UCSD-AML1 (cell line): ENCODE results near the gene KRT25.
"Not testable (repeated sequence)": the region's sequence is repeated elsewhere in the genome, so short reads cannot be mapped to it uniquely, and the experiment has no call there.

Experiments
- DNase-seq: peaks from one replicate; lab custom pipeline; 2025; ENCODE audit not compliant: unreplicated experiment; lab: John Stamatoyannopoulos, UW

KRT25 gene

DNA sequence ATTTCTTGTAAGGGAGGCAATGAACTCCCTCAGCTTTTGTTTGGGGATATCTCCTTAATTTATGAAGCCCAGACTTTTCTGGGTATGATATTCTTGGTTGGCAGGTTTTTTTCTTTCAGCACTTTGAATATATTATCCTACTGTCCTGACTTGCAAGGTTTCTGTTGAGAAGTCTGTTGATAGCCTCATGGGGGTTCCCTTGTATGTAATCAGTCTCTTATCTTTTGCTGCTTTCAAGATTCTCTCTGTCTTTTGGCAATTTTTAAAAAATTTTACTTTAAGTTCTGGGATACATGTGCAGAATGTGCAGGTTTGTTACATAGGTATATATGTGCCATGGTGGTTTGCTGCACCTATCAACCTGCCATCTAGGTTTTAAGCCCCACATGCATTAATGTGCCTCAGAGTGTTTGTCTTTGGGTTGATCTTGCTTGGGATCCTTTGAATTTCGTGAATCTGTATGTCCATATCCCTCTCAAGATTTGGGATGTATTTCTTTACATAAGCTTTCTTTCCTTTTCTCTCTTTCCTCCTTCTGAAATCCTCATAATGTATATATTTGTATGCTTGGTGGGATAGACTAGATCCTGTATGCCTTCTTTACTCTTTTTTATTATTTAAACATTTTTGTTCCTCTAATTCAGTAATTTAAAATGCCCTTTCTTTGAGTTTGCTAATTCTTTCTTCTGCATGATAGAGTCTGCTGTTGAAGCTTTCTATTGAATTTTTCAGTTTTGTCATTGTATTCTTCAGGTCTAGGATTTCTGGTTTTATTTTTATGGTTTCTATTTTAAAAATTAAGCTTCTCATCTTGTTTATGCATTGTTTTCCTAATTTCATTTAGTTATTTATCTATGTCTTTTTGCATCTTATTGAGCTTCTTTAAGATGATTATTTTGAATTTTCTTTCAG, 5.2 kb upstream of the KRT25 start:
- DNase-seq: no peak

- DNase-seq: no peak
Observed at GRCh38 chr17:40753804-40754203, 1.3 kb downstream of the KRT25 start.

- DNase-seq: no peak
Observed at GRCh38 chr17:40751065-40751464, 4.1 kb downstream of the KRT25 start.

GRCh38 chr17:40750391-40750790, 4.7 kb downstream of the KRT25 start:
- DNase-seq: no peak

GRCh38 chr17:40748666-40749065, 6.5 kb downstream of the KRT25 start:
- not testable (repeated sequence) for DNase-seq

GRCh38 chr17:40738553-40738952, 16.6 kb downstream of the KRT25 start:
- DNase-seq: no peak

DNA sequence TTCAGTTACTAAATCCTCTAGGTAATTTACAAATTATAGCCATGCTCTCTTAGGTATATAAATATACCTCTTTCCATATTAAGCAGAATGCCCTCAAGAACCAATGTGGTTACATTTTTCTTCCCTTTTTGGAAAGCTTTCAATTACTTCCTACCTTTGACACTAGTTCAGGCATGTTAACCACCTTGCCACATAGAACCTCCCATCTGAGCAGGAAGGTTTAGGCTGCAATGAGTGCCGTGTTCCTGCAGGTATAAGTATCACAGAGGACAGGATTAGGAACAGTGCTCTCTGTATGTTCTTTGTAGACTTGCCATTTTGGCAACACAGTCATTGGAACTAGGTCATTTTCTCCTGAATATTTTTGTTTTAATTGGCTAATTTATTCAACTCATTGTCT, 20.1 kb downstream of the KRT25 start:
- DNase-seq: no peak

GRCh38 chr17:40734018-40734417, 21.1 kb downstream of the KRT25 start:
- DNase-seq: no peak

DNA sequence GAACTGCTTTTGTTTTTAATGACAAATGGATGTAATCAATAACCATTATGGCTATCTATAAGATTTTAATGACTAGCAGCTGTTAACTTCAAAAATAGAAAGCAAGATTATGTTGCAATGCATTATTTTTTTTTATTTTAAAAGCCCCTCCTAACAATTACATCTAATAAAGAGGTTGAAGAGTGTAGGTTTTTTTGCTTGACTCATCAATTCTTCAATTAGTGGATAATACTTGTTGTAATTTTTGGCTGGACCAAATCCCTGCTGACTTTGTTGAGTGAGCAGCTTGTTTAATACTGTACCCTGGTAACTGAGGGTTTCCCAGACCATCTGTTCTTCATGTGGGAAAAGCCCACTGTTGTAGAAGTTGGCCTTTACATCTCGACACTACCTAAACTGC, 24.2 kb downstream of the KRT25 start:
- DNase-seq: no peak

DNA sequence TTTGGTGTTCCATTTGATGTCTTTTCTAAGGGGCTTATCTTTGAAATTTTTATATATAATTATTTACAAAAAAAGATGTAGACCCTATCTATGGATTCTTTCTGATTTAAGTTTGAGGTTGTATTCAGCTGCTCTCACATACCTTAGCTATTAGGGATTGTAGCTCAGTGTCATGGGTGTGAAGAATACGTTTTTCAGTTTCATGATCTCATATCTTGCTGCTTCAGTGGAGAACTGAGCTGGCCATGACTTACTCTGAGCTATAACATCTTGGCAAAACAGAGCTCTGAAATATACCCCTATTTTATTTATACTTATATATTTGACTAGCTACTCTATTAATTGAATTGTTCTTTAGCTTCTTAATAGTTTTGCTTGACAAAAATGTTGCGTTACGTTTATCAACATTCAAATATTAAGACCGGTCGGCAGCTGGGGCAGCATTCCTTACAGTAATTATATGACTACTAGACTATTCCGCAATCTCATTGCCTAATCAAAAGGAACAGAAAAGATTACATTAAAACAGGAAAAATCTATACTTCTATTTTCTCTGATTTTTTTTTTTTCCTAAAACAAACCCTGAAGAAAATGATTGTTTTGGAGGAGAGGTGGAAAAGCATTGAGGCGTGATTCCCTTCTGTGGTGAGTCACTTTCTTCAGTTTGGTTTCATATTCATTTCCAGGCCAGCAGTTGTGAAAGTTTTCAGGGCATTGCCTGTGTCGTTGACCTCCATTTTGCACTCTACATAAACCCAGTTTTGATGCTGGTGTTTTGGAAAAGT, 27.5 kb downstream of the KRT25 start:
- DNase-seq: no peak

DNA sequence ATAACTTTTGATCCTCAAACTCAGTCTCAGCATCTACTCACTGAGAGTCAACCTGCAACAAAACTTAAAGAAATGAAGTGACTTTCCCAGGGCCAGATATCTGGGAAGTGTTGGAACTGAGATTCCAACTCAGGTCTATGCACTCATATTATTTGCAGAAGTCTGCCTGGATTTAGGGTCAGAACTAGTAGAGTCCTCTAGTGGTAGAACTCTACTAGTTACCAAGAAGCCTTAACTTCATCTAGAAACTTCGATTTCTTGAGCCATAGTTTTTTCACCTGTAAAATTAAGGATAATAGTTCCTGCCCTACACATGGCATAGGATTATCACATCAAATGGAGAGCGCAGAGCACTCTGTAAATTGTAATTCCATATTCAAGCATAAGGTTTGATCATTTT, 28.2 kb downstream of the KRT25 start:
- DNase-seq: no peak

DNA sequence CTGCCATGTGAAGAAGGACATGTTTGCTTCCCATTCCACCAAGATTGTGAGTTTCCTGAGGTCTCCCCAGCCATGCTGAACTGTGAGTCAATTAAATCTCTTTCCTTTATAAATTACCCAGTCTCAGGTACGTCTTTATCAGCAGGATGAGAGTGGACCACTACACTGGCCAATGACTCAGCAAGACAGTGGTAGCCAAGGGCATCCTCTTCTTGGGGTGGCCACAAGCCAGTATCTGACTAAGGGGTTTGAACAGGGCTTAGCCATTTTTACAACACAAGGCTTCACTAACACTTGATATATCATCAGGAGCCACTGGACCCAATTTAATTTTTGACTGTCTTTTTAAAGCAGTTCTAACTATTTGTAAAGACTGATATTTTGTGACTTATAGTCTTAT, 30.5 kb downstream of the KRT25 start:
- DNase-seq: no peak

- no peak for DNase-seq
Observed at GRCh38 chr17:40722241-40722640, 32.9 kb downstream of the KRT25 start.

DNA sequence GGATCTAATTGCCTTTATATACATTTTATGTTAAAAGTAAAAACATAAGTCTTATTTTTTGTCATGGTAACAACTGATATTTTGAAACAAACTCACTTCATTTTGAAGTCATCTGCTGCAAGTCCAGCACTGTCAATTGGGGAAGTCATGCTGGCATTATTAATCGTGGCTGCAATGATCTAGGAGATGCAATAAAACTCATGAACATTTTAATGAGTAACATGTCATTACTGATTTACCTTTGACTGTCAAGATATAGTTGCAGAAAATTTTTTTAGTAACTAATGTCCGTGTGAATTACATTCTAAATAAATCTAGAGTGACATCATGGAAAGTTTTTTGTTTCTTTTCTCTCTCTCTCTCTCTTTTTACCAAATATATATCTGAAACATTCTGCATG, 34.2 kb downstream of the KRT25 start:
- no peak for DNase-seq

GRCh38 chr17:40718930-40719329, 36.2 kb downstream of the KRT25 start:
- no peak for DNase-seq

GRCh38 chr17:40717776-40718175, 37.4 kb downstream of the KRT25 start:
- DNase-seq: no peak

GRCh38 chr17:40714473-40714872, 40.7 kb downstream of the KRT25 start:
- no peak for DNase-seq

DNA sequence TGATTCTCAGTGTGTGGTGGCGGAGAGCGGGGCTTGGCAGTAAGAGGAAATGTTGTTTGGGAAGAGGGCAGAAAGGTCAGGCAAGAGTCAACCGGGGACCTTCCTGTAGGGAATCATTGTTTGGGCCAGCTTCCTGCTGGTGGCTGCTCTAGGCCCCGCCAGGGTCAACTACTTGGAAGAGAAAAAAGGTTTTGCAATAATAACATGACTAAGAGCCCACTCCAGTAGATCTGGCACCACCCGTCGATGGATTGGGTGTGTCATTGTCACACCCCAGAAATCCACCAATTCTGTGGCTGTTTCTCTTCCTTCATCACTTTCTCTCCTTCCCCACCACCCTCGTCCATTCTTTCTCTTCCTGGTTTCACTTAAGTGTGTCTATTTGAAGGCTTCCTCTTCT, 47.4 kb downstream of the KRT25 start:
- no peak for DNase-seq

DNA sequence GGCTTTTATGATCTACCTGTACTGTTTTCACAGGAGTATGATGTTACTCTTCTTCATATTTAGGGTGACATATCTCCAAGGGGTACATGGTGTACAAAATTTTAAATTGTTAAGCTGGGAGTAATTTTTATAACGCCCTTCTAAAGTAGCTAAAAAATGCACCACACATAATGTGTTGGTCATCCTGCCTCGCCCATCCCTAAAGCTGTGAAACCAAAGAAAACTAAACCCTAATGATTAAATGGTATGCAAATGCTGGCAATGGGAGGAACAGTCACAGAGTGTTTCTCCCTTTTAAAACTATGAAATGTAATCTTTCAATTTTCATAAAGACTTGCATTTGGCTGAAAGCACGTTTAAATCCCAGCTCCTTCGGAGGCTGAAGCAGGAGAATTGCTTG, 49.5 kb downstream of the KRT25 start:
- no peak for DNase-seq

DNA sequence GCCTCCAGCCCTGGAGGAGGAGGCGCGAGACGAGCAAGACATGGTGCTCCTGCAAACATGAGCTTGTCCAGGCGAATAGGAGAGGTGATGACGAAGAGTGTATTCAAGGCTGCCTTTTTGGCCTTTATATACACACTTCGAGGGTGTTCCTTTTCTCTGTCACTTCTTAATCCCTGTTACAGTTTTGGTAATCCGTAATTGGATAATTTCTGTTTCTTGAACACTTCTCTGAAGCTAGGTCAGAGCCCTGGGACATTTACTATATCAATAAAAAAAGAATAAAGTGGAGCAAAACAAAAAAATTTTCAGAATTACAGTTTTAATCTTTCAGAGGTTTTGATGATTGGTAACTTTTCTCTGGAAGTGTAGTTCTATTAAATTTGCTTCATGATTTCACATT, 51.5 kb downstream of the KRT25 start, which contains the start of gene KRT24:
TSS of gene KRT24 (minus strand) at position 101 of the 400 bp plus-strand sequence. CDS start at position 42, 59 bp downstream.
- no peak for DNase-seq

DNA sequence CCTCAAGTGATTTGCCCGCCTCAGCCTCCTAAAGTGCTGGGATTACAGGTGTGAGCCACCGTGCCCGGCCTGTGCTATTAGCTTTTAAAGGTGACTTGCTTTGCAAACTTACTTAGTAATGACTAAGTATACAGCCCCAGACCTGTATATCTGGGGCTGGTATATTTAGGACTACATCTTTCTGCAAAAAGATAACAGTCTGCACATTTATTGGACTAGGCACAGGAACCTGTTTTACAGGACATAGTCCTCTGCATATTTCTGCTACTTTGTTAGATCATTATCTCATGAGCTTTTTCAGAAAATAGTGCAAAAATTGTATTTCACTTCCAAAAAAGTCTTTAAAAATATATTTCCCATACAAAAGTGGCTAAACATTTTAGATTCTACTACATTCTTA, 52.9 kb downstream of the KRT25 start:
- no peak for DNase-seq

DNA sequence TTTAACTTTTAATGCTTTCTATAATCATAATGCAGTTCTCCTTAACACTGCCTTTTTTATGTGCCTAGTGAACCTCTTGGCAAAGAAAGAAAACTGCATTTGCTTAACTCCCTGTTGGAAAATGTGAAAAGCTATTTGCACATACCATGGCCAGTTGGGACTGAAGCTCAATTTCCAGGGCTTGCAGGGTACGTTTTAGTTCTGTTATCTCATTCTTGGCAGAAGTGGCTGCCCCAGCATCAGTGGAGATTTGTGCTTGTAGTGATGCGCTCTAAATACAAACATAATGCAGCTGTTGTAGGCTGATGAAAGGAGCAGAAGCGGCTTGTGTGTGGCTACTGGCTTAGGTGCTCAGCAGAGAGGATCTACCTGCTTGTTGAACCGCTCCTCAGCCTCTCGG, 55.3 kb downstream of the KRT25 start:
- no peak for DNase-seq
